ENCODE data around the gene MRAS.

The MRAS gene

DNA sequence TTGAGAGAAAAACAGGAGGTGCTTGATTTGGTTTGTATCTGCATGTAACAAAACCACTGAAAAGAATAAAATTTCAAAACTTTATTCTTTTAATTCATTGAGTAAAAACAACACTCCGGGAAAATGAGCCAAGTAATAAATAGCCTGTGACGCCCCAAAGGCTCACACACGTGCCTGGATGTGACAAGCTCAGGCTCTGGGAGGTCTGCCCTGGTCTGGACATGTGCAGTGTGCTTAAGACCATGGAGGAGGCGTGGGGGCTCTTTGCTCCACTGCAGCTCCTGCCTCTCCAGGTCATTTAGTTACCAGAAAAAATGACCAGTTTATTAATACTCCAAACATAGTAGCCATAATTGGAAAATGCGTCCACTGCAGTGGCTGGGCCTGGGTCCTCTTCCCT lies 10.1 kb upstream of the MRAS start:
- FAIRE-seq (no peak), DNase-seq (ENCODE audit: extremely low spot score, insufficient read length, low read depth) (no peak)

- no peak for FAIRE-seq
- no peak for DNase-seq (ENCODE audit: extremely low spot score, insufficient read length, low read depth)
Observed at GRCh38 chr3:138338811-138339210, 9.6 kb upstream of the MRAS start.

- FAIRE-seq (no peak), DNase-seq (ENCODE audit: extremely low spot score, insufficient read length, low read depth) (no peak)
Observed at GRCh38 chr3:138340511-138340910, 7.9 kb upstream of the MRAS start.

DNA sequence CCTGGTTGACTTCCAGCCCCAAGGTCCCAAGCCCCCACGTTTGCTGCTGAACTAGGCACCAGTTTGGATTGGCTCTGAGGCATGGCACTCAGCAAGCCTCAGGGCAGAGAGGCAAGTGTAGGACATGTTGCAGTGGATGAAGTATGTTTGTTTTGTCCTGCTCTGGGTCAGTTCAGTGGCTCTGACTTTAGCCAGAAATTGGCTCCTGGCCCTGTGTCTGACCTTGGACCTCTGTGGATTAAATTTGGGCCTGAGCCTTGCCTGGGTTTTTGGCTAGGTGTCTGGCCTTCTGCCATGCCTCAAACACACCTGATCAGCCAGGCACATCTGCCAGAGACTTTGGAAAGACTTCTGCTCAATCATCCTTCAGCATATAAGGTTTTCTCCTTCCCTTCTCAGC lies 3.6 kb upstream of the MRAS start:
- no peak for DNase-seq (ENCODE audit: extremely low spot score, insufficient read length, low read depth)
- no peak for FAIRE-seq

DNA sequence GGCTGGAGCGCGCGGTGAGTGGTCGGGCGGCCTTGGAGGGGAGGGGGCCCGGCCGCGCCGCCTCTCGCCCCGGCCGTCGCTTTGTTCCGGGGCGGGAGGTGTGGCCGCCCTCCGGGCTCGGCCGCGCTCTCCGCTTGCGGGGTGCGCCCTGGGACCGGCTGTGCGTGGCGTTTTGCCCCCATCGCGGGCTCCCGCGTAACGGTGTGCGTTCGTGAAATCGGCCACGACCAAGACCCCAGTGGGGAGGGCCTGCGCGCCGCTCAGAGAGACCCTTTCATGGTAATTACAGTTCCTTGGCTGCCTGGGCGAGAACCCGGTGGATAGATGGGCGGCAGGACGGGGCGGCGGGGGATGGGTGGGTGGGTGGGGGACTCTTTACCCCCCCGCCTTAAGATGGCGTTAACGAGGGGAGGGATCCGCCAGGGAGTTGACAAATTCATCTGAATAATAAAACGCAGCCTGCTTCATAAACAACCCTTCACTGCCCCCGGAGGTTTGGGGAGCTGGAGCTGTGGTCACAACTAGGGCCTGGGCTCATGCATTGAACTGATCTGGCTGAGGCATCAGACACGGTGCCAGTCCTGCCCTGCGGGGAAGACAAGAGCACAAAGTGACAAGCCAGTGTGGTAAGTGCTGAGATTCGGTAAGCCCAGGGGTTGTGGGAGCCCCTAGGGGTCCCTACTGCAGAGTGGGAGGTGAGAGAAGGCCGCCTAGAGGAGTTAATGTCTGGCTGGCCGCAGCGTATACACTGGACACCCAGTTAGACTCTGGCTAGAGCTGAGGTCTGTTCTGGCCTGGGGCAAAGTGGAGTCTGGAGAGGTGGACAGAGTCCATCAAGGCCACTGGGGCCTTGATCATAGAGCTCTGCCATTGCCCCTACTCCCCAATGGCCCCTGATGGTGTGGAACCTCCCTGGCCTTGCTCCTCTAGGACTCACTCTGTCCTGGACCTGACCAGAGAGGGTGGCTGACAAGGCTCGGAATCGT lies 668 bp downstream of the MRAS start:
- FAIRE-seq: no peak

DNA sequence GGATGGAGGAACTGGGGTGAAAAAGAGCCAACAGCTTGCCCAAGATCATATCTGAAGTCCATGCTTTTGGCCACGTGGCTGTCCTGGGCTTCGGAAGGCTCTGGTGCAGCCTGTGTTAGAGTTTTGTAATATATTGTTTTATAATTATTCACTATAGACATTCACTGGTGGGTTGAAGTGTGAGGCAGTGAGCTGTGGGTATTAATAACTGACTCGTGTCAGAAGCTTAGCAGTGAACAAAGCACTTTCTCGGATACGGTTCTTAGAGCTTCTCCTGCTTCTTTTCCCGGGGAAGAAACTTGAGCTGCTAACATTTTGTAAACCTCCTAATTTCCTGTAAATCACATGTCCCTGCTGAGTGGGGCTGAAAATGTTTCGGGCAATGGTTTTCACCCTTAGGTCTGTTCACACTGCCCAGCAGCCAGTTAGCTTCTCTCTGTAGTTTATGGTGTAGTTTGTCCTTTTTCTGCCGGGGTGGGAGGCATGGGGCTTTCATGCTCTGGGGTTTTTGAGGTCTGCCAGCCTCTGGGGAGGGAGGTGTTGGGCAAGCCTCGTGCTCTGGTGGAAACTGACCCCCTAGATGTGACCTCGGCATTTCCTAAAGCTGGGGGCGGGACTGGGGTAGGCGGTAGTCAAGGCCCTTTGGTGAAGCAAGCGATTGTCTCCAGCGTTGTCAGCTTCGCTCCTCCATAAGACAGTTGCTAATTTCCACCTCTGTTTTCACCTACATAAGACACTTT lies 1.7 kb downstream of the MRAS start:
- FAIRE-seq (no peak), DNase-seq (ENCODE audit: extremely low spot score, insufficient read length, low read depth) (no peak)

More for the DNA sequence above, 668 bp downstream of the MRAS start:
- DNase-seq (ENCODE audit: extremely low spot score, insufficient read length, low read depth): no peak

GRCh38 chr3:138351151-138351550 lies 2.8 kb downstream of the MRAS start:
- no peak for DNase-seq (ENCODE audit: extremely low spot score, insufficient read length, low read depth)
- no peak for FAIRE-seq

DNA sequence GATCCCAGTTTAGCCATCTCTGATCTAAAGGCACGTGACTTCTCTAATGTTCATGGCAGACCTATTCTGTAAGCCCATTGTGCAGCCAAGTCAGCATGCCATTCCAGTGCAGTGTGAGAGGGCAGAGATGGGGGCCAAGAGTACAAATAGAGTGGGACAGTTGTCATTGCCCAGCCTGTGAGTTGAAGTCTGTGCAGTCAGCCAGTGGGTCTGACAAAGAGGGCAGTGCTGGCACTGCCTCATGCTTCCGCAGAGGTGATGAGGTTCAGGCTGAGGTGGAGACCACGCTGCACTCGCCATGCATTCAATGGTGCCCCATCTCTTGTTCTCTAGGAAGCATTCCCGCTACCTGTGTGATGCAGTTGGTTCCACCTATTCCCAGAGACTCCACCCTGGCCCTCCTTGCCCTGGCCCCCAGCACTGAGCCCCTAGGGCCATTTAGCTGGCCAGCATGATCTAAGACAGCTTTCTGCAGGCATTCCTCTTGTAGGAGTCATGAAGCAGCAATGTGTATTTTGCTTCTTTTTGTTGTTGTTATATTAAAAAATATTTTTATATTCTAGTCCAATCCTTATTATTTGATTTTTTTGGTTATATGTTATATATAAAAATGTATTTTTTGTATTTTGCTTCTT lies 3.7 kb downstream of the MRAS start:
- FAIRE-seq (no peak), DNase-seq (ENCODE audit: extremely low spot score, insufficient read length, low read depth) (no peak)

GRCh38 chr3:138354376-138354775 lies 6.0 kb downstream of the MRAS start:
- FAIRE-seq: no peak
- no peak for DNase-seq (ENCODE audit: extremely low spot score, insufficient read length, low read depth)

DNA sequence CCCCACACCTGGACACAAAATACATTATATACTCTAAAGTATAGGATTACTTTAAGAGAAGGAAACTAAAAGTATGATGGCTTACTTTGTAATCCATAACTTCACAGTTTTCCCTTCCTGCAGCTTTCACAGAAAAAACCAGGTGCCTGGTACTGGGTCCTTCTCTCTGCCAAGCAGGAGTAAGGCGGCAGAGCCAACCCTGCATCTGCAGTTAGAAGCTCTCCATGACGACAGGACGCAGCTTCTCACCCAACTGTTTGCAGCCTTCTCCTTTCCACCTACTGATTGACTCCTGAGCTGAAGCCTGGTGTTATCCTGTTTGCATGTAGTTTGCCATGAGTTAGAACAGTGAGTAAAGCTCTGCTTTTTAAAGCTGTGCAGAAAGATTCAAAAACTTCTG lies 6.7 kb downstream of the MRAS start:
- no peak for DNase-seq (ENCODE audit: extremely low spot score, insufficient read length, low read depth)
- FAIRE-seq: no peak

GRCh38 chr3:138356730-138357405 lies 8.5 kb downstream of the MRAS start:
- DNase-seq (ENCODE audit: extremely low spot score, insufficient read length, low read depth): no peak
- no peak for FAIRE-seq

DNA sequence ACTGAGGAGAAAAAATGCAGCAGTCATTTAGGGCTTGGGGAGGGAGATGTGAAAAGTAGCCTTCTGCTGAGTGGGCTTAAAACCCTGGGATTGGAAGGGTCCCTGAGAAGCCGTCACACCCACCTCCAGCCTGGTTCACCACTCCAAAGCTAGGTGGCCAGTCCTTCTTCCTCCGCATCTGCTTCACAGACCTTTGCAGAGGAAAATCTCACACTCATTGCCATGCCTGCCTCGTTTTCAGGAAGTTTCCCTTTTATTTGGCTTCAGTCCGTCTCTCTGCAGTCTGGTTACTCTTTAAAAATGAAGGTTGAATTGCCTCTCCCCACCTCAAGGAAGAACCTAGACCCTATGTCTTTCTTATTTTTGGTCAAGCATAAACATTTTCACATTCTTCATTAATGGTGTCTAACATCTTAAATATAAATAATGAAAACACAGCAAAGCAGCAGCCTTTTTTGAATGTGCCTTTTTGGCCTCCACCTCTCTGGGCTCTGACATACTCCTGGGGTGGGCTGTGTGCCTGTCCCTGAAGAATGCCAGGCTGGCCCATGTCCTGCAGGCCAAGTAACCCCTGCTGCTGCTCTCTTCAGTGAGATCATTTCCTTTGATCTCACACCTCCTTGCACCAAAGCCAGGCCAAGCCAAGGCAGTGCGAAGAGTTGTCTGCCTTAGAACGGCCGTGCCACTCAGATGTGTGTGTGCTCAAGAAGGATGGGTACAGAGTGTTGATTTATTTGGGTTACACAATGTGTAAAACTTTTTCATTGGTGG lies 11.0 kb downstream of the MRAS start:
- FAIRE-seq: no peak
- DNase-seq (ENCODE audit: extremely low spot score, insufficient read length, low read depth): no peak

GRCh38 chr3:138359919-138360868 lies 11.8 kb downstream of the MRAS start:
- no peak for FAIRE-seq

DNA sequence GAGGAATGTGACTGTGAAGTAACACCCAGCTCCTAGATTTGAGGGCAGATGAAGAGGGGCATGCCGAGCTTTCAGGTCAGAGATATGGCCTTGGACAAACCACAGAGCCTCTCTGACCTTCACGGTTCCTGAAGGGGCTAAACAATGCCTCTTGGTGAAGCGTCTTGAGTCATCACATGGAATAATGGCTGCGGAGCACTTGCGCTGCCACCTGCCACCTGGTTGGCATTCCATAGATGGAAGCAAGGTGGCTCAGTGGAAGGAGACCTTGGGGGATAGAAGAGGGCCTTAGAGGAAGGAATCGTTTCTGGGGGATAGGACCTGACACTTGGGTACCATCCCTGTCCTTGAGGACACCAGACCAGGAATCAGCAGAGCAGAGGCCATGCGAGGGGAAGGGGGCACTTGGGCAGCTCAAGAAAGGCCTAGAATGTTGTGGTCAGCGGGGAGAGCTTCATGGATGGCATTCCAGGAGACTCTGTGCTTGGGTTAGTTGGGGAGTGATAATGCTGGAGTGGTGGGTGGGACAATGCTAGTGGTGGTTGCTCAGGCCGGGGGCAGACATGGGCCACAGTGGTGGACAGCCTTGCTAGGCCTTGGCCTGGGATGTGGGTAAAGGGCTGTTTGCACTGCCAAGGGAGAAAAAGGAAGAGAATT lies 12.6 kb downstream of the MRAS start:
- DNase-seq (ENCODE audit: extremely low spot score, insufficient read length, low read depth) (no peak), FAIRE-seq (no peak)

More at GRCh38 chr3:138359919-138360868, 11.8 kb downstream of the MRAS start:
- no peak for DNase-seq (ENCODE audit: extremely low spot score, insufficient read length, low read depth)

GRCh38 chr3:138361561-138361971 lies 13.2 kb downstream of the MRAS start:
- FAIRE-seq (no peak), DNase-seq (ENCODE audit: extremely low spot score, insufficient read length, low read depth) (no peak)

- no peak for FAIRE-seq
Observed at GRCh38 chr3:138362538-138362937, 14.2 kb downstream of the MRAS start.

GRCh38 chr3:138363322-138363721 lies 14.9 kb downstream of the MRAS start:
- FAIRE-seq (no peak), DNase-seq (ENCODE audit: extremely low spot score, insufficient read length, low read depth) (no peak)

More at GRCh38 chr3:138362538-138362937, 14.2 kb downstream of the MRAS start:
- no peak for DNase-seq (ENCODE audit: extremely low spot score, insufficient read length, low read depth)

All from GM18507 (cell line).